ENCODE measurements around the gene NEK9.

DNA sequence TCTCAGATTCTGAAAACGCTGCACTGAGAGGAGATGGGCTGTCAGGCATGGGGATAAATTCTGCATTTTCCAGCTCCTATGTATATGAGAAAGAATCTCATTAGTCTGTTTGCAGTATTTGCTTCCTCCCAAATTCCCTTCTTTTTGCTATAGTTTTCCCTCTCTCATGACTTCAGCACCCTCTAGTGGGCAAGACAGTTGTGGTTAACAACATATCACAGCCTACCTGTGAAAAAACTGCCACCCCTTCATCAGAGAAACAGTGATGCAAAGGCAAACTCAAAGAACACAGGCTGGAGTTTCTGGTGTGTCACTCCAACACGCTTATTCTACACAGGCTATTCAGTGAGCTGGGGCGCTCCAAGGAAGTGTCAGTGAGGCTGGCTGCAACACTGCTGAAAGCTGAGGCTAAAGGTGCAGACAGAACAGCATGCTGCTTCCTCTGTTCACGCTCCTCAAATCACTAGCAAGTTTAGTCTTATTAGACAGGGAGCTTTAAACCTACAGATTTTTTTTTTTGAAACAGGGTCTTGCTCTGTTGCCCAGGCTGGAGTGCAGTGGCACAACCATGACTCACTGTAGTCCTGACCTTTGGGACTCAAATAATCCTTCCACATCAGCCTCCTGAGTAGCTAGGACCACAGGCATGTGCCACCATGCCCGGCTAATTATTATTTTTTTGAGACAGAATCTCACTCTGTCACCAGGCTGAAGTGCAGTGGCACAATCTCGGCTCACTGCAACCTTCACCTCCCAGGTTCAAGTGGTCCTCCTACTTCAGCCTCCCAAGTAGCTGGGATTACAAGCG is 38.1 kb downstream of the NEK9 start:
- no peak for TF ChIP-seq POLR2A (IDR thresholded peaks at IDR 0.05; ENCODE audit: low read length)
- no peak for TF ChIP-seq GATA1 (IDR thresholded peaks at IDR 0.05; ENCODE audit: low read depth, low read length)
